ENCODE data around the gene SLX4IP.
A peak's percentile ranks its signal among the peaks of the same experiment; 100 is the strongest.

The SLX4IP gene

GRCh38 chr20:10637563-10637962, 202.5 kb downstream of the SLX4IP start:
- no peak for DNase-seq

DNA sequence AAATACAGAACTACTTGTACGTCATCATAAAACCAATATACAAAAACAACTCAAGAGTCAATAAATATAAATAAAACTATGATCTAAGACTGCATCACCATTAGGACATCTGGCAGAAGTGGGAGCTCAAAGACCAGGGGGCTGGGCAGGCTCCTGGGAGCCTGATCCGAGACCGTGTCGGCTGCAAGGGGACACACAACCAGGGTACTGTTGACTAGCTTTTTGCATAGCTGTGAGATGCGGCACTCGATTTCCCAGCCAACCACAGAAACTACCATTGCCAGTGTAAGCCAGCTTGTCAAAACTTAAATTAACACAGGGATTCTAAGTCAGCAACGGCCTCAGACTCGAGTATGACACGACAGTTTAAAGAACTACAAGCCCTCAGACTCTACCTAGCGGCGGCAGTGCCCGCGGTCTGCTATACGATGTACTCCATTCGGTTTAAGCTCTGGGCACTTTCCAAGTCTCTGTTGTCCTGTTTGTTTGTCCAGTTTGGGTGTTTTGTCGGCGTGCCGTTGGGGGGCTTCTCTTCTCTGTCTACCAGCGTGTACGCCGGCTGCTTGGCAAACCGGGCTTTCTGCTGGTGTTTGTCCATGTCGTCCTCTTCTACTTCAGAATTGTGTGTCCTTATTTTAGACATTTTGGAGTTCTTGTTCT, 204.1 kb downstream of the SLX4IP start:
- DNase-seq, result no peak

DNA sequence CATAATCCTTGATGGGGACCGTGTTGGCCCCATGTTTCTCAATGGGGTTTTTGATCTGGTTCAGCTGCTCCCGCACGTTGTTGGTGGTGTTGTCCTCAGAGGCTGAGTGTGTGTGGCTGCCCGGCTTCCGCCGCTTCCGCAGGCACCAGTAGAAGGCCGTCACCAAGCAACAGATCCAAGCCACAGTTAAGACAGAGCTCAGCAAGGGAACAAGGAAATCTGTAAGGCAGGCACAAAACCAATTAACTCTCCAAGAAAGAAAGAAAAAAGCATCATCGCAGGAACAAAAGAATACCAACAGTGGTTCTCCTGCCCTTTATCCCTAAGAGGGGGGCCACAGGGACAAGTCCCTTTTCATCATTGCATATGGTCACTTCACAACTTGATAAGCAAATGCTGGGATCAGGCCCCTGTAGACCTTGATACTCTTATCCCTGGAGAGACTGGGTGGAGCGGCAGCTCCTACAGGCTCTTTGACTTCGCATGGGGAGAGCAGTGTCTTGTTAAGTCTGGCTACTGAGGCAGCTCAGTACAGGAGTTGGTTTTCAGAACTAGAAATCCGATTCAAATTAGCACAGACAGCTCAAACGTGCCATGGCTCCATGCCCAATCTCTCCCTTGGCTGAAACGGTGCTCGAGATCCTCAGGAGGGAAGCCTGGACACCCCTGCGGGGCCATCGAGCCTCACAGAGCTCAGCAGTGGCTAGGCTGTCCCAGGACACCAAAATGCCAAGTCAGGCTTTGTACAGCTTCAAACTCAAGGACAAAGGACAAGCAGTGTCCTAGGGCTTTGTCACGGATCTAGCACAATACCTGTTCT, 204.8 kb downstream of the SLX4IP start:
- DNase-seq, result no peak

DNA sequence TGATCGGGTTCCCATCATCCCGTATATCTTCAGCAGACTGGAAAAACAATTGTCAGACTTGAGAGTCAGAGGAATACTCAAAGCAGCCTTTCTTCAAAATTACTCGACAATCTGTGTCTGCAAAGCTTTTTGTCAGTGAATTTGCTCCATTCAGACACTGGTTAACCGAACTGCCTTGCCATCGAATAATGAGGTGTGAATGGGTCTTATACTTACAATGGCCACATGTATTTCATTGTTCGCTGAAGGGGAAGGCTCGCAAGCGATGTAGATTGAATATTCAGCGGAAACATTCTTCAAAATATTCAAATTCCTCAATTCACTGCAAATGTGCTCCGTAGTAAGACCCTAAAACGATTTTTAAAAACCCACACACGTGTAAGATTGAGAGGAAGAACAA, 205.8 kb downstream of the SLX4IP start:
- DNase-seq, result no peak

GRCh38 chr20:10641467-10641866, 206.4 kb downstream of the SLX4IP start:
- DNase-seq, result no peak

GRCh38 chr20:10641893-10642292, 206.8 kb downstream of the SLX4IP start:
- DNase-seq, result no peak

DNA sequence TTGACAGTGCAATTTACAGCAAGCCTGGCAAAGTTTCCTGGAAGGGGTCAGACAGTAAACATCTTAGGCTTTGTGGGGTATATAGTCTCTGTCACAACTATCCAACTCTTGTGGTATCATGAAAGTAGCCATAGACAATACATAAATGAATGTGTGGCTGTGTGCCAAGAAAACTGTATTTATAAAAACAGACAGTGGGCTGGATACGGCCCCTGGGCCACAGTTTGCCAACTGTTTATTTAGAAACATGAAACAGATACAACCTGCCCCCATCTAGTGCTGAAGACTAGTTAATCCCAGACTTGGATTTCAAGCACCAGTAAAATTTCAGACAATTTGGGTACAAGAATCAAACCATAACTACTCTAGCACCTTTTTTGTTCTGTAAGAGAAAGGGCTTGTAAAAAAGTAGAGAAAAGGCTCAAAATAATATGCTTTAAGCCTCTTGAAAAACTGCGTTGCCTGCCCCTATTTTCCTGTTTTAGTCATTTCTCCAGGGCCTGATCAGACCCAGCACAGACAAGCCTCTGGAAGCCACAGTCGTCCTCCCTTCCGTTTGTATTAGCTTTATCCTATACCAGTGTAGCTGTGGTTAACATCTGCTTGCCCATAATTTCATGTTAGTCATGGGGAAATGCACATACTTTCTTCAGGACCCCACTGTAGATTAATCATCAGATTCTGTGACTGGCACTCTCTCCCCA, 207.9 kb downstream of the SLX4IP start:
- peak; percentile 84 for DNase-seq

DNA sequence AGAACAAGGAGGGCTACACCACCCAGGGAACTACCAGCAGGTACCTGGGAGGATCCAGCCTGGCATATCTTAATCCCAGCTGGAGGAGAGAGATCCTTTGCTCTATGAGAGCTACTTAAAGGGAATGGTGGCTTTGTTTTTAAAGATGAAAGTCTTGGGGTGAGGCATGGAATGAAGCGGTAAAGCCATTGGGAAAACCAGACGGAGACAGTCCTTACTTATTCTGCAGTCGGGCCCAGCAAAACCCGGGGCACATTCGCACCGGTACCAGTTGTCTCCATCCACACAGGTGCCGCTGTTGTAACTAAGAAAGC, 208.4 kb downstream of the SLX4IP start:
- DNase-seq, result no peak

GRCh38 chr20:10644458-10645204, 209.5 kb downstream of the SLX4IP start:
- DNase-seq, result no peak

- no peak for DNase-seq
These were observed 210.1 kb downstream of the SLX4IP start for GRCh38 chr20:10645205-10645570.

GRCh38 chr20:10646006-10646405, 210.9 kb downstream of the SLX4IP start:
- no peak for DNase-seq

DNA sequence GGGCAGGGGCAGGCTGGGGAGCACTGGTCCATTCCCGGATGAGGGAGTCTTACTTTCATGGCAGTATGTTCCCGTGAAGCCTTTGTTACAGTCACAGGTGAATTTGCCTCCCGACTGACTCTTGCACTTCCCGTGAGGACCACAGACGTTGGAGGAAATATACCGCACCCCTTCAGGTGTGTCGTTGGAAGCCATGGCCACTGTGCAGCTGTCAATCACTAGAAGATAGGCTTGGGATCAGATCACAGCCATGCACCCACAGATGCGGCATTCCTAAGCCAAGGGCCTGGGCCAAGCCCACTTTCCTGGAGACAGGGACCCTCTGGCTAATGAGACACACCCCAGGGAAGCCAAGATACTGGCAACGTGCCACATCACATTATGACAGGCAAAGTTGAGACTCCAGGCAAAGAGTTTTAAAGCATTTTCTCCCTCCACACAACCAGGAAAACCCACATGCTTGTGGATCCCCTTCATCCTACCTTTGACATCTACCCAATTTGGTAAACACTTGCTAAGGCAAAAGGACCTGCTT, 211.8 kb downstream of the SLX4IP start:
- DNase-seq, result no peak

DNA sequence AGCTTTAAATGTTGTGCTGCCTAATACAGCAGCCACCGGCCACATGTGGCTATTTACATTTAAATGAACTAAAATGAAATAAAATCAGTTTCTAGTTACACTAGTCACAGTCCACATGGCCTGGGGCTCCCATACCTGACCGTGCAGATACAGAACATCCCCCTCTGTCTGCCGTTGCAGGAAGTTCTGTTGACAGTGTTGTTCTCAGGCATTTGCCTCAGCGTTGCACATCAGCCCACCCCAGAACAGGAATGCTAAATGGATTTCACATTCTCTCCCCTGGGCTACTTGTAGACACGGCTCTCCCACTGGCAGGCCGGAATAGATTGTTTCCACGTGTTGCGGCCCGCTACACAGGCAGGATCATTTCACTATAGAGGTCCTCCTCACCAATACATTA, 212.4 kb downstream of the SLX4IP start:
- DNase-seq, result no peak

- DNase-seq, result no peak
These were observed 212.8 kb downstream of the SLX4IP start for GRCh38 chr20:10647909-10648308.

- DNase-seq, result peak; percentile 86
These were observed 213.5 kb downstream of the SLX4IP start for GRCh38 chr20:10648651-10649050.

DNA sequence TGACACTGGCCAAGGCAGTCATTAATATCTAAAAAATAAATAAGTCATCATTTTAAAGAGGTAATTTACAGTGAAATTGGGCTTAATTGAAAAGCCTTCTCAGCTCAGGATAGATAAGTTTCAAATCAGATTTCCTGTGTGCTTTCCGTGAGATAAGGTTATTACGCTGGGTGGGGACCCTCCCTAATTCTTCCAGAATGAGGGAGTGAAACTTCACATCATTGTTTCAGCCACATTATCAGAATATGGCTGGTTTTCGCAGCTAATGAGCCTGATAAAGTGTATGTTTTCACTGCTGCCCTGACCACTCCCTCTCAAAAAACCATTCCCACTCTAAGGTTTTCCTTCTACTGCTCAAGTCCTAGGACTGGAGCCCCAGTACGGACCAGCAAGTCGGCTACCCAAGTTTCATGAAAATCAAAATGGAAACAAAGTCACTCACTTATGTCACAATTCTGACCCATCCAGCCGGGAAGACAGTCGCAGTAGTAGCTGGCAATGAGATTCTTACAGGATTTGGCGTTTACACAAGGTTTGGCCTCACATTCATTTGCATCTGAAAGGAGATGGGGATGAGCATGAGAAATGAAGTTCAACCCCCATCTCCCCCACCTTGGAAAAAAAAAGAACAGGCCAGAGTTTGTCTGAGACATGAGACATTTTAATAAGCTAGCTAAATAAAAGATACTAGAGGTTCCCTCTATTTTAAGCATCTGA, 214.1 kb downstream of the SLX4IP start:
- DNase-seq, result no peak

- no peak for DNase-seq
These were observed 214.7 kb downstream of the SLX4IP start for GRCh38 chr20:10649797-10650160.

DNA sequence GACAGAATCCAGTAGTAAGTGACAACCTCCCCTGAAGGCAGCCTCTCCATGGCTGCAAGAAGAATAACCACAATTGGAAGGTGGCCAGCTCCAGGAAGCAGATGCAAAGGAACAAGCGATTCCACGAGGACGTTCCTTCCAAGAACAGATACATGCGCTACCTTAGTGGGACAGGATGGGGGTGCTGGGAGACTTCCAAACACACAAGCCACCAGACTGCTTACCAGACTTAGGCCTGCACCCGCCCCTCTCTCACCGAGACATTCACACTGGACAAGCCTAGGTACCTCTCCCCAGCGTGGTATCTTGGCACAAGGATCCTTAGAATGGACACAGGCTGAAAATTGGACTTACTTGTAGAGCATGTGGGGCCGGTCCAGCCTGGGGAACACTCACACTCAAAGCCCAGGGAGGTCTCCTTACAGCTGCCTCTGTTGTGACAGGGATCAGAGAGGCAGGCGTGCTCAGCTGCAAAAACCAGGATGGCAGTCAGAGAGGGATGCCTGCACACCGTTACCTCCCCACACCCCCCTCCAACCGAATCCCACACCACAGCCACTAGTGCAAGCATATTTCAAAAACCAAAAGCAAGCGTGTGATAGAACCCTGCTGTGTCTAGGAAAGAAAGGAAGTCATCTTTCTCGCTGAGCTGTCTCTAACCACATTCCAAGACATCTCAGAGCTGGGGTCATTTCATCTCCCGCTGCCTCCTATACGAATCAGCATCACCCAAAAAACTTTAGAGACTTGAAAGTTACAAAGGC, 216.3 kb downstream of the SLX4IP start:
- peak; percentile 47 for DNase-seq

- DNase-seq, result no peak
These were observed 217.1 kb downstream of the SLX4IP start for GRCh38 chr20:10652185-10652584.

DNA sequence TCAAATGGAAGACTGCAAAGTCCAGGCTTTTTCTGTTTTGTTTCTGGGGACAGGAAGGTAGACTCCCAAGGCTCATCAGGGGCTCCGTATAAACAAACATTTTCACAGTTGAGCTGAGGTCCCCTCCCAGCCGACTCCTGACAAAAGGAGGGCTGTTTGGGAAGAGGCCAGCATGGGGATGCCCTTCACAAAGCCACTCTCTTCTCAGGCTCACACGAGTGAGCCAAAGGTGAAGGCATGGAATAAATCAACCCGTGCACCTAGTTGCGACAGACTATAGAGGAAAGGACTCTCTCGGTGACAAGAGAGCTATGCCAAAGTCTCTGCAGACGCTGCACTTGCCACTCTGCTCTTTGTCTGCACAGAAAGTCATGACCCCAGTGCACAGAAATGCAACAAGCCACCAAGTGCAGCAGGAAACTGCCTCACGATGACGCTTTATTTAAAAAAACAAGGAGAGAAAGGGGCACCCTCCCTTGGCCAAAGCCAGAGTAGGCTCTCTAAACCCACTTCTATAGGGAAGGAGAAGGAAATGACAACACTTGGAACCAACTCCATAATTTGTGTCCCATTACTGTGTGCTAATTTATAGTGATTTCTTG, 217.7 kb downstream of the SLX4IP start:
- no peak for DNase-seq

- no peak for DNase-seq
These were observed 218.6 kb downstream of the SLX4IP start for GRCh38 chr20:10653599-10654249.
